Thyroid gland (tissue), 4 donors: ENCODE data around the gene INO80E.

ENCODE experiments used
- POLR2A ChIP-seq, 2 donors: fragments of 450-650 bp; IDR thresholded peaks; one replicate each; pipeline ENCODE4 v1.6.1; 2017; ENCODE audit warnings: antibody characterized with exemption in 2 of 2, mild to moderate bottlenecking in 2 of 2, moderate library complexity in 1 of 2
- TF ChIP-seq, protein P1 (sequence below), 6 experiments: fragments of 200-600 bp in 3 of 6; fragments of 450-650 bp in 3 of 6; sonication (generic) in 3 of 6; IDR thresholded peaks; one replicate each; pipeline ENCODE4 v1.5.1; 2016 to 2019; ENCODE audit warnings: antibody characterized with exemption in 6 of 6, mild to moderate bottlenecking in 2 of 6, inconsistent platforms in 1 of 6, moderate library complexity in 1 of 6

GRCh38 chr16:29959293-29959692 is 36.7 kb upstream of the INO80E start:
- TF ChIP-seq, protein P1, sequence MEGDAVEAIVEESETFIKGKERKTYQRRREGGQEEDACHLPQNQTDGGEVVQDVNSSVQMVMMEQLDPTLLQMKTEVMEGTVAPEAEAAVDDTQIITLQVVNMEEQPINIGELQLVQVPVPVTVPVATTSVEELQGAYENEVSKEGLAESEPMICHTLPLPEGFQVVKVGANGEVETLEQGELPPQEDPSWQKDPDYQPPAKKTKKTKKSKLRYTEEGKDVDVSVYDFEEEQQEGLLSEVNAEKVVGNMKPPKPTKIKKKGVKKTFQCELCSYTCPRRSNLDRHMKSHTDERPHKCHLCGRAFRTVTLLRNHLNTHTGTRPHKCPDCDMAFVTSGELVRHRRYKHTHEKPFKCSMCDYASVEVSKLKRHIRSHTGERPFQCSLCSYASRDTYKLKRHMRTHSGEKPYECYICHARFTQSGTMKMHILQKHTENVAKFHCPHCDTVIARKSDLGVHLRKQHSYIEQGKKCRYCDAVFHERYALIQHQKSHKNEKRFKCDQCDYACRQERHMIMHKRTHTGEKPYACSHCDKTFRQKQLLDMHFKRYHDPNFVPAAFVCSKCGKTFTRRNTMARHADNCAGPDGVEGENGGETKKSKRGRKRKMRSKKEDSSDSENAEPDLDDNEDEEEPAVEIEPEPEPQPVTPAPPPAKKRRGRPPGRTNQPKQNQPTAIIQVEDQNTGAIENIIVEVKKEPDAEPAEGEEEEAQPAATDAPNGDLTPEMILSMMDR (IDR thresholded peaks at IDR 0.05) = no peak
- no peak for TF ChIP-seq POLR2A (IDR thresholded peaks at IDR 0.05)
